Measurements from ENCODE around the gene TIMM22. TPM values are rescaled to one million over a fixed set of nuclear protein-coding genes. Genes with fewer than 3 reads are reported as not detected.
A peak's percentile ranks its signal among the peaks of the same experiment; 100 is the strongest.

TIMM22 gene
- total and polyA plus RNA-seq, 2 of the 4 experiments (the other 2 are of a cell fraction) = 12.7 to 12.9 TPM

GRCh38 chr17:1047177-1047878 is 50.4 kb downstream of the TIMM22 start:
- Histone ChIP-seq H3K18ac (ENCODE audit: low read depth, low read length) (peak overlapping the region; percentile 58; the same call in 1 of the 2 replicates), H3K9ac (ENCODE audit: low read depth, low read length) (no peak overlapping the region; the same call in 1 of the 2 replicates), H3K4me2 (ENCODE audit: low read depth, low read length) (peak overlapping the region; percentile 12; the same call in 1 of the 2 replicates), H2BK5ac (ENCODE audit: low read depth, low read length, poor library complexity, severe bottlenecking) (peak overlapping the region; percentile 66), H3K56ac (ENCODE audit: extremely low read depth, insufficient read depth, low read length) (no peak overlapping the region), H3K36me3 (ENCODE audit: control insufficient read depth, insufficient read depth, low read length) (peaks cover 29% of the 10 kb centered on the region), H3K14ac (replicated peaks; ENCODE audit: low read depth, low read length) (peak overlapping the region; percentile 68), H3K9me3 (ENCODE audit: control insufficient read depth, insufficient read depth, low read length) (no peaks in the 10 kb centered on the region), H2AK9ac (replicated peaks; ENCODE audit: low read depth, low read length, poor library complexity) (peak overlapping the region; percentile 81), H3K4ac (ENCODE audit: low read depth, low read length) (peak overlapping the region; percentile 89), H2BK15ac (ENCODE audit: low read depth, low read length) (no peak overlapping the region), H3K27ac (ENCODE audit: insufficient read depth, low read length) (peak overlapping the region; percentile 73), H3K4me1 (ENCODE audit: control insufficient read depth, insufficient read depth, low read length) (peaks cover 17% of the 10 kb centered on the region), H4K91ac (ENCODE audit: insufficient read depth, low read depth, low read length) (peak overlapping the region; percentile 58), H3K4me3 (ENCODE audit: insufficient read depth, low read depth, low read length) (no peak overlapping the region), H3K79me1 (ENCODE audit: low read depth in 1 of 2, low read length in 2 of 2) (peaks cover 15 to 25% of the 10 kb centered on the region in 2 experiments), H4K8ac (ENCODE audit: low read depth in 2 of 2, low read length in 2 of 2) (peak overlapping the region in 1 of 2 experiments; percentile 68; a peak in 1 of 4 replicates), H2BK20ac (ENCODE audit: low read depth, low read length) (peak overlapping the region; percentile 85; the same call in 1 of the 2 replicates), H3K27me3 (ENCODE audit: control insufficient read depth, insufficient read depth, low read length) (no peaks in the 10 kb centered on the region), H4K20me1 (ENCODE audit: insufficient read depth, low read length) (peaks cover 30% of the 10 kb centered on the region), H3K9me1 (ENCODE audit: insufficient read depth, low read length) (peaks cover 8% of the 10 kb centered on the region), H2AK5ac (ENCODE audit: low read depth, low read length) (peak overlapping the region; percentile 85), H2BK120ac (ENCODE audit: low read depth, low read length) (peak overlapping the region; percentile 81; the same call in 1 of the 2 replicates), H2AFZ (replicated peaks; ENCODE audit: low read length, poor library complexity) (peak overlapping the region; percentile 84), H3K23ac (ENCODE audit: low read depth, low read length) (peak overlapping the region; percentile 74; the same call in 1 of the 2 replicates), H4K5ac (ENCODE audit: low read depth, low read length) (peak overlapping the region; percentile 35)
- POLR2A ChIA-PET (ENCODE audit: unreplicated experiment) = no interaction called here
- peak; percentile 90 for ATAC-seq (ENCODE audit: low read depth)
- DNase-seq = peak; percentile 90
- dilution Hi-C loops (cut with HindIII; ENCODE audit: low sequenced_read_pairs, unreplicated experiment) = no loop called here
- CTCF ChIA-PET = interaction anchor here (0.7 kb wide), 2 partner anchors 9 to 90 kb away, joined by 3 read pairs; no protein-coding TSS in a partner anchor
- WGBS, 2 experiments (ENCODE audit: extremely low coverage in 2 of 2, insufficient read length in 1 of 2) = 44% methylated on average over 14 of the region's 21 CpGs; no CpG with 5 or more reads in 1 of the 2 experiments
- in situ Hi-C loops (cut with MboI; ENCODE audit: low sequenced_read_pairs) = no loop called here
- BruUV-seq (replicated peaks) = no TSS peak
- intact Hi-C loops (cut with micrococcal nuclease) = no loop called here
- no peak for TF ChIP-seq CEBPB (IDR thresholded peaks at IDR 0.05; ENCODE audit: low read depth, low read length)
- TF ChIP-seq RCOR1 (IDR thresholded peaks at IDR 0.05; ENCODE audit: insufficient replicate concordance, low read length) = no peak
- no peak for TF ChIP-seq SMC3 (IDR thresholded peaks at IDR 0.05; ENCODE audit: low read depth, low read length)
- TF ChIP-seq FOS (IDR thresholded peaks at IDR 0.05; ENCODE audit: low read depth, low read length) = no peak
- no peak for TF ChIP-seq USF2 (IDR thresholded peaks at IDR 0.05; ENCODE audit: low read depth, low read length)
- no peak for TF ChIP-seq BHLHE40 (IDR thresholded peaks at IDR 0.05; ENCODE audit: low read depth, low read length)
- TF ChIP-seq RAD21 (IDR thresholded peaks at IDR 0.05; ENCODE audit: low read length) = no peak
- TF ChIP-seq ELK1 (IDR thresholded peaks at IDR 0.05; ENCODE audit: borderline replicate concordance, low read depth, low read length) = no peak
- TF ChIP-seq CTCF (conservative IDR thresholded peaks at IDR 0.05; ENCODE audit: low read depth, low read length) = no peak
- TF ChIP-seq MXI1 (IDR thresholded peaks at IDR 0.05; ENCODE audit: borderline replicate concordance, low read depth, low read length) = no peak
- TF ChIP-seq MAZ (IDR thresholded peaks at IDR 0.05; ENCODE audit: borderline replicate concordance, low read depth, low read length) = no peak
- no peak for TF ChIP-seq RFX5 (IDR thresholded peaks at IDR 0.05; ENCODE audit: low read depth, low read length)
- TF ChIP-seq MAFK (IDR thresholded peaks at IDR 0.05; ENCODE audit: low read depth, low read length) = no peak
- no peak for TF ChIP-seq NFE2L2 (IDR thresholded peaks at IDR 0.05; ENCODE audit: low read depth, low read length)
